Measurements from ENCODE around the gene KCNIP4. TPM values are rescaled to one million over a fixed set of nuclear protein-coding genes. Genes with fewer than 3 reads are reported as not detected.

Gene KCNIP4
- total and polyA plus RNA-seq, 2 of the 8 experiments (the other 6 are each of a cell fraction or from before 2014, with no cell fraction given): 0.06 TPM; not detected in 1

- no peak overlapping the region for H3K9ac ChIP-seq (replicated peaks in 1 of 4; ENCODE audit: extremely low read depth in 1 of 4, low read depth in 3 of 4, low read length in 3 of 4)
- 52% methylated on average over 6 of the region's 6 CpGs; no CpG with 5 or more reads in 1 of the 2 experiments for WGBS, 2 experiments (ENCODE audit: extremely low coverage in 1 of 2, insufficient coverage in 1 of 2, insufficient read length in 1 of 2, insufficient replicate concordance in 2 of 2, low coverage in 1 of 2, low lambda C conversion rate in 2 of 2, missing lambda C conversion rate in 1 of 2)
- H3K27me3 ChIP-seq (replicated peaks in 1 of 4; ENCODE audit: control insufficient read depth in 3 of 4, extremely low read depth in 1 of 4, insufficient read depth in 3 of 4, low read length in 3 of 4): no peaks in the 10 kb centered on the region
- no peak overlapping the region for H4K5ac ChIP-seq (ENCODE audit: insufficient read length, low read depth, low read length)
- H3K79me2 ChIP-seq (ENCODE audit: control insufficient read depth in 1 of 2, insufficient read depth in 2 of 2, low read length in 2 of 2): no peaks in the 10 kb centered on the region
- H3K18ac ChIP-seq (ENCODE audit: extremely low read depth, low read length): no peak overlapping the region
- ChIA-PET POLR2A (ENCODE audit: partially characterized antibody) (no interaction called here), CTCF (ENCODE audit: partially characterized antibody) (interaction anchor here (0.6 to 11.8 kb wide), 21 partner anchors 16 to 620 kb away, joined by 3 to 341 read pairs (median 3); no protein-coding TSS in a partner anchor)
- no peak overlapping the region for H3K14ac ChIP-seq (ENCODE audit: insufficient read length)
- H3K36me3 ChIP-seq (ENCODE audit: control insufficient read depth in 2 of 4, insufficient read depth in 4 of 4, low read length in 3 of 4): no peaks in the 10 kb centered on the region
- H2BK15ac ChIP-seq (ENCODE audit: low read length): no peak overlapping the region
- no peak for DNase-seq (ENCODE audit: low read depth in 1 of 2, low spot score in 2 of 2)
- H3K4me2 ChIP-seq (ENCODE audit: insufficient read depth in 1 of 2, low read depth in 2 of 2, low read length in 2 of 2): no peak overlapping the region
- H3K4ac ChIP-seq (replicated peaks; ENCODE audit: insufficient read length, low read depth, low read length): no peak overlapping the region
- no peaks in the 10 kb centered on the region for H3K23me2 ChIP-seq (ENCODE audit: low read depth, low read length)
- H4K8ac ChIP-seq (ENCODE audit: extremely low read depth, insufficient read depth, low read length): no peak overlapping the region
- peaks cover 0 to 4% (median 0%) of the 10 kb centered on the region in 4 experiments; a peak in 2 of 7 replicates for H3K4me1 ChIP-seq (replicated peaks in 1 of 4; ENCODE audit: control insufficient read depth in 3 of 4, insufficient read depth in 4 of 4, low read length in 3 of 4)
- H3K56ac ChIP-seq (replicated peaks; ENCODE audit: insufficient read length, low read depth, low read length): no peak overlapping the region
- no peak overlapping the region for H2AFZ ChIP-seq (ENCODE audit: low read length)
- H3K79me1 ChIP-seq (ENCODE audit: low read depth, low read length): no peaks in the 10 kb centered on the region
- no peak overlapping the region for H3K23ac ChIP-seq (ENCODE audit: insufficient read length)
- no peak overlapping the region for H2BK120ac ChIP-seq (replicated peaks; ENCODE audit: low read depth, low read length)
- no peaks in the 10 kb centered on the region for H4K20me1 ChIP-seq (replicated peaks in 1 of 2; ENCODE audit: control insufficient read depth in 1 of 2, insufficient read depth in 2 of 2, low read length in 2 of 2)
- H2BK12ac ChIP-seq (ENCODE audit: low read depth, low read length): no peak overlapping the region
- no peak overlapping the region for H3K27ac ChIP-seq (ENCODE audit: low read depth, low read length)
- no peak overlapping the region for H2BK5ac ChIP-seq (ENCODE audit: low read depth, low read length)
- TF ChIP-seq JUN (IDR thresholded peaks at IDR 0.05; ENCODE audit: low read depth, low read length): no peak
- peak; percentile 89 to 94 for TF ChIP-seq RAD21 (IDR thresholded peaks at IDR 0.05 in 1 of 2, conservative IDR thresholded peaks at IDR 0.05 in 1 of 2; ENCODE audit: low read depth in 2 of 2, low read length in 2 of 2)
- TF ChIP-seq SIX5 (IDR thresholded peaks at IDR 0.05; ENCODE audit: low read depth, low read length): no peak
- peak in 2 of 3 experiments; percentile 50 to 70; a peak in 2 of 4 replicates for TF ChIP-seq CTCF (IDR thresholded peaks at IDR 0.05; ENCODE audit: control extremely low read depth in 1 of 3, insufficient read depth in 1 of 3, low read depth in 1 of 3, low read length in 3 of 3)
- FAIRE-seq: no peak
- H4K91ac ChIP-seq (replicated peaks; ENCODE audit: insufficient read length, low read length): no peak overlapping the region
- H3K4me3 ChIP-seq (ENCODE audit: extremely low read depth in 1 of 4, insufficient read depth in 2 of 4, low read depth in 3 of 4, low read length in 4 of 4): no peak overlapping the region
- no peak overlapping the region for H2BK20ac ChIP-seq (ENCODE audit: low read length)
- no peaks in the 10 kb centered on the region for H3K9me3 ChIP-seq (ENCODE audit: insufficient read depth in 2 of 2, low read depth in 1 of 2, low read length in 1 of 2)
- no peak overlapping the region for H2AK5ac ChIP-seq (ENCODE audit: low read depth, low read length)
Observed at GRCh38 chr4:21768349-21769310, 179.9 kb downstream of the KCNIP4 start.

Data from H1 (cell line).